HUES64 (cell line): Measurements from ENCODE around the gene CARD8.
"Not testable (repeated sequence)": the region's sequence is repeated elsewhere in the genome, so short reads cannot be mapped to it uniquely, and the experiment has no call there.

ENCODE experiments used
- H3K27ac ChIP-seq: 2 replicates; pipeline ENCODE4 v1.7.0; 2013; ENCODE audit warnings: low read depth, low read length, inconsistent platforms
- H3K27me3 ChIP-seq: 2 replicates; pipeline ENCODE4 v1.6.1; 2013; ENCODE audit warnings: mild to moderate bottlenecking, low read length; ENCODE audit not compliant: insufficient read depth
- H3K36me3 ChIP-seq: 2 replicates; pipeline ENCODE4 v1.6.1; 2013; ENCODE audit warnings: mild to moderate bottlenecking, low read length; ENCODE audit not compliant: insufficient read depth
- H3K4me1 ChIP-seq: 2 replicates; pipeline ENCODE4 v1.6.1; 2013; ENCODE audit warnings: mild to moderate bottlenecking, low read length, moderate library complexity; ENCODE audit not compliant: insufficient read depth
- H3K4me3 ChIP-seq: 2 replicates; pipeline ENCODE4 v1.5.1; 2013; ENCODE audit warnings: mild to moderate bottlenecking, low read length, moderate library complexity
- H3K9ac ChIP-seq: 2 replicates; pipeline ENCODE4 v1.6.1; 2013; ENCODE audit warnings: mild to moderate bottlenecking, low read depth, low read length
- H3K9me3 ChIP-seq: 2 replicates; pipeline ENCODE4 v1.6.1; 2013; ENCODE audit warnings: low read depth, low read length; ENCODE audit not compliant: insufficient read depth
- WGBS: fragments of 150-250, 120-280 bp; methylation state at CpG from one replicate; pipeline ENCODE4 v1.1.7; 2013; ENCODE audit warnings: missing lambda C conversion rate; 5-methylcytosine and 5-hydroxymethylcytosine counted together

The CARD8 gene

DNA sequence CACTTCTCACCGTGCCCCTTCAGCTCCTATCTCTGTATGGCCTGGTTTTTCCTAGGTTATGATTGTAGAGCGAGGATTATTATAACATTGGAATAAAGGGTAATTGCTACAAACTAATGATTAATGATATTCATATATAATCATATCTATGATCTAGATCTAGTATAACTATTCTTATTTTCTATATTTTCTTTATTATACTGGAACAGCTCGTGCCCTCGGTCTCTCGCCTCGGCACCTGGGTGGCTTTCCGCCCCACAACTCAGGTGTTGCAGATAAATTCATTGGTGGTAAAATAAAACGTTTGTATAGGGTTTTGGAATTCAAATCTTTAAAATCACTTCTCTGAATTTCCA lies 4.6 kb upstream of the CARD8 start:
- H3K4me1 ChIP-seq, H3K27ac ChIP-seq, H3K9me3 ChIP-seq, H3K4me3 ChIP-seq, H3K36me3 ChIP-seq, H3K27me3 ChIP-seq, H3K9ac ChIP-seq: not testable (repeated sequence)
- WGBS = 92% methylated on average over 4 of the region's 8 CpGs

DNA sequence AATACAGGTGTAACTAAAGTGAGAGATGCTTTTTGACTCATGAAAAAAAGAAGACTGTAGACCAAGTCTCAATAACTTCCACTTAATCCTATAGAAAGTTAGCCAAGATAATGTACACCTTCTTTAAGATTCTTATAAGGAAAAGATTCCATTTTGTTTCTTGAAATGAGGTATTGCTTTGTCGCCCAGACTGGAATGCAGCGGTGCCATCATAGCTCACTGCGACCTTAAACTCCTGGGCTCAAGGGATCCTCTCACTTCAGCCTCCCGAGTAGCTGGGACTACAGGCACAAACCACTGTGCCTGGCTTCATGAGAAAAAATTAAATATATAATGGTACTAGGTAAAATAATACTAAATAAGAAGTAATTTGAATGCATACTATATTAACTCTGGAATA lies 3.3 kb upstream of the CARD8 start:
- not testable (repeated sequence) for H3K27me3 ChIP-seq, H3K27ac ChIP-seq, H3K9me3 ChIP-seq, H3K36me3 ChIP-seq, H3K4me3 ChIP-seq, H3K9ac ChIP-seq, H3K4me1 ChIP-seq
- WGBS = 93% methylated on average over 4 of the region's 4 CpGs

DNA sequence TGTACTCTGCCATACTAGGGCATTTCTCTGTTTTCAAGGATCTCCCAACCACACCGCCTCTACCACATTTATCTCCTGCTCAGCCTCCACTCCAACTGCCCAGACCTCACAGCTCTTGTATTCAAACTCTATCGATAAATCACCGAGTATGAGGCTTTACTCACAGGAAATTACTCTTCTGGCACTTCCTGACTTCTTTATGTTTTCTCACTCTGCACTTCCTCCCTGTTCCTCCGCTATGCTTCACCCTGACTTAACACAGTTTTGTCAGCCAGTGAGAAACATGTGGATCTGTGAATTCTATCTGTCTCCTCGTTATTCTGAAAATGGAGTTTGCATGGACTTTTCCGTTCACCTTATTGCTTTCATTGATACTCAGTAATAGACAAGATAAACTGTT lies 2.6 kb upstream of the CARD8 start:
- WGBS = 90% methylated on average over 5 of the region's 6 CpGs
- Histone ChIP-seq H3K27ac (no peak overlapping the region), H3K27me3 (peaks cover 2% of the 10 kb centered on the region; the same call in 1 of the 2 replicates), H3K4me1 (no peaks in the 10 kb centered on the region), H3K36me3 (no peaks in the 10 kb centered on the region), H3K9ac (no peak overlapping the region), H3K4me3 (no peak overlapping the region), H3K9me3 (no peaks in the 10 kb centered on the region)

DNA sequence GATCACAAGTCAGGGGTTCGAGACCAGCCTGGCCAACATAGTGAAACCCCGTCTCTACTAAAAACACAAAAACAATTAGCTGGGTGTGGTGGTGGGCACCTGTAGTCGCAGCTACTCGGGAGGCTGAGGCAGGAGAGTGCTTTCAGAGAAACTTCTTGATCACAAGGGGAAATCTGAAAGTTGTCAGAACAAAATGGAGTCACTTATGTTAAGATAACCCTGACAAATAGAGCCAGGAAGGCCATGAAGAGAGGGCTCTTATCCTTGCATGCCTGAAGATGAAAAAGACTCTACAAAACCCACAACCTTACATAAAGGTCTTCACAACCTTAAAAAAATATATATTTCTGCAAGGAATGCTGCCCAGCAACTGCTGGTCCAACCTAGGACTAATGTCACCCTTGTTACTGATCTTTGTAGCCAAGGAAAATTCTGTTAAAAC lies 1.2 kb downstream of the CARD8 start:
- peaks cover 7% of the 10 kb centered on the region; the same call in 1 of the 2 replicates for H3K9me3 ChIP-seq
- 96% methylated on average over 4 of the region's 4 CpGs for whole genome bisulfite sequencing
- H3K27ac ChIP-seq = no peak overlapping the region
- peak overlapping the region; percentile 89; the same call in 1 of the 2 replicates for H3K4me3 ChIP-seq
- H3K9ac ChIP-seq = no peak overlapping the region
- H3K4me1 ChIP-seq = no peaks in the 10 kb centered on the region
- H3K27me3 ChIP-seq = peaks cover 2% of the 10 kb centered on the region; the same call in 1 of the 2 replicates
- H3K36me3 ChIP-seq = peaks cover 2% of the 10 kb centered on the region; the same call in 1 of the 2 replicates

DNA sequence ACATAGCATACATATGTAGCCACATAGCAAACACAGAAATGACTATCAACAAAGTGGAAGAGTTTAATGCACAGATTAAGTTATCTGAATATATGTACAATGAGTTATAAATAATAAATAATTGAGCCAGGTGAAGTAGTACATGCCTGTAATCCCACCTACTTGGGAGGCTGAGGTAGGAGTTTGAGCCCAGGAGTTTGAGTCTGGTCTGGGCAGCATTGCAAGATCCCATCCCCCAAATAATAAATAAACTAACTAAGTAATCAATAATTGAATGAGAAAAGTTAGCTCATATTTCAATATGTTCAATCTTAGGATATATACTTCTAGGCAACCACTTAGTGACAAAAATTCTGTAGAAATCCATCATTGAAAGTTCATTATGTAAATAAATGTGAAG lies 1.7 kb downstream of the CARD8 start:
- no peak overlapping the region for H3K9ac ChIP-seq

DNA sequence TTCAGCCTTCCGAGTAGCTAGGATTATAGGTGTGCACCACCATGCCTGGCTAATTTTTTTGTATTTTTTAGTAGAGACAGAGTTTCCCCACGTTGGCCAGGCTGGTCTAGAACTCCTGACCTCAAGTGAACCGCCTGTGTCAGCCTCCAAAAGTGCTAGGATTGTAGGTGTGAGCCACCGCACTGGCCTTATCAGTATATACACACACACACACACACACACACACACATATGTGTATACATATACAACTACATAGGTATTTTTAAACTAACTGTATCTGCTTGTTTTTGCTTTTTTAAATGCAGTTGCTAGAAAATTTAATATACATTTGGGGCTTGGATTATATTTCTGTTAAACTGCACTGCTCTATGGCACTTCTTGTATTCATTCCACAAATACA lies 3.1 kb downstream of the CARD8 start:
- WGBS = 92% methylated on average over 4 of the region's 4 CpGs
- Histone ChIP-seq H3K4me3 (no peak overlapping the region), H3K4me1 (no peaks in the 10 kb centered on the region), H3K36me3 (peaks cover 14% of the 10 kb centered on the region), H3K9me3 (peaks cover 7% of the 10 kb centered on the region; the same call in 1 of the 2 replicates), H3K27me3 (no peaks in the 10 kb centered on the region), H3K9ac (no peak overlapping the region), H3K27ac (no peak overlapping the region)

More for the DNA sequence above, 1.7 kb downstream of the CARD8 start:
- Histone ChIP-seq H3K4me1 (no peaks in the 10 kb centered on the region), H3K9me3 (peaks cover 7% of the 10 kb centered on the region; the same call in 1 of the 2 replicates), H3K36me3 (peaks cover 5% of the 10 kb centered on the region; the same call in 1 of the 2 replicates), H3K27ac (no peak overlapping the region), H3K27me3 (no peaks in the 10 kb centered on the region), H3K4me3 (no peak overlapping the region)

DNA sequence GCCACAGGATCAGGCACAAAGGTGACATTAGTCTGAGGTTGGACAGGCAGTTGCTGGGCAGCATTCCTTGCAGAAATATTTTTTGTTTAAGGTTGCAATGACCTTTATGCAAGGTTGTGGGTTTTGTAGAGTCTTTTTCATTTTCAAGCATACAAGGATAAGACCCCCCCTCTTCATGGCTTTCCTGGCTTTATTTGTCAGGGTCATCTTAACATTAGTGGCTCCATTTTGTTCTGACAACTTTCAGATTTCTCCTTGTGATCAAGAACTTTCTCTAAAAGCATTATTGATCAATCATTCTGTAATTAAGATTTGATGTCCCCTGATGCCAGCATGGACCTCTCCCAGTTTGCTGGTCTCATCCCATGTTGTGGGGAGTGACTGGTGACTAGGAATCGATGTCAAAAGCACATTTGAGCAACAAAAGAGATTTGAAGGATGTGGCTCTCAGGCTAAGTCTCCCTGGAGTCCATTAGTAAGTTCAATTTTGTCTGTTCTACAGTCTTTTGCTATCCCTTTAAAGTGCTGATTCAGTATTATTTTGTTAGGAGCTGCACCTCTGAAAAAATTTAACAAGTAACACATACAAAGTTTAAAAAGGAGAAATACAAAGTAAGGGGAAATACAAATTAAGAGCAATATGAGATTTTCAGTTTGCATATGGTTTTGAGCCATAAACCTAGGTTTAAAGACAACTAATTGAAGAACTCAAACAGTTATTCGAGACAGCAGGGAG lies 5.3 kb downstream of the CARD8 start:
- WGBS = 96% methylated on average over 2 of the region's 2 CpGs
- H3K4me1 ChIP-seq = no peaks in the 10 kb centered on the region
- no peak overlapping the region for H3K4me3 ChIP-seq

DNA sequence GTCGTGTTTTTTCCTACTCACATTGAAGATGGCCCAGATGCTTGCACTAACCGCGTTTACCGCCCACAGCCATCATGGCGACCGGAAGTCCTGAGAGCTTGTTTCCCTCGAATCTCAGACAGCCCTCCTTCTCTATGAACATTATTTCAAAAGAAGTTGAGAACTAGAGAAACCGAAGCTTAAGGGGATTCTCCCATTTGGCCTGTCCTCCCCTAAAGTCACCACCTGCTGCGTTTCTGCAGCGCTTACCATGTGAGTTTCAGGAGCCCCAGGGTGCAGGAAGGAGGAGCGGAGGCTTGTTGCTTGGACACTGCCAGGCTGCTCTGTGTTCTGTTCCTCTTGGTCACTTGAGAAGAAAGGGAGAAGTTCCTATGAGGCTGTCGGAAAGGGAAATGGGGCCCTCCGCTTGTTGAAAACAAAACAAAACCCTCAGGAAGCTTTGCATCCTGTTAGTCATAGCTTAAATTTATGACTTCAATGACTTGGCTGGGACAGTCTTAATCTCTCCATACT lies 6.2 kb downstream of the CARD8 start:
- no peaks in the 10 kb centered on the region for H3K27me3 ChIP-seq
- no peak overlapping the region for H3K9ac ChIP-seq
- no peaks in the 10 kb centered on the region for H3K4me1 ChIP-seq
- 91% methylated on average over 13 of the region's 13 CpGs for WGBS
- H3K4me3 ChIP-seq = no peak overlapping the region
- peaks cover 7% of the 10 kb centered on the region; the same call in 1 of the 2 replicates for H3K9me3 ChIP-seq
- no peak overlapping the region for H3K27ac ChIP-seq
- H3K36me3 ChIP-seq = peaks cover 21% of the 10 kb centered on the region

More for the DNA sequence above, 5.3 kb downstream of the CARD8 start:
- Histone ChIP-seq H3K36me3 (peaks cover 21% of the 10 kb centered on the region), H3K27me3 (no peaks in the 10 kb centered on the region), H3K27ac (no peak overlapping the region), H3K9me3 (peaks cover 7% of the 10 kb centered on the region; the same call in 1 of the 2 replicates), H3K9ac (no peak overlapping the region)

DNA sequence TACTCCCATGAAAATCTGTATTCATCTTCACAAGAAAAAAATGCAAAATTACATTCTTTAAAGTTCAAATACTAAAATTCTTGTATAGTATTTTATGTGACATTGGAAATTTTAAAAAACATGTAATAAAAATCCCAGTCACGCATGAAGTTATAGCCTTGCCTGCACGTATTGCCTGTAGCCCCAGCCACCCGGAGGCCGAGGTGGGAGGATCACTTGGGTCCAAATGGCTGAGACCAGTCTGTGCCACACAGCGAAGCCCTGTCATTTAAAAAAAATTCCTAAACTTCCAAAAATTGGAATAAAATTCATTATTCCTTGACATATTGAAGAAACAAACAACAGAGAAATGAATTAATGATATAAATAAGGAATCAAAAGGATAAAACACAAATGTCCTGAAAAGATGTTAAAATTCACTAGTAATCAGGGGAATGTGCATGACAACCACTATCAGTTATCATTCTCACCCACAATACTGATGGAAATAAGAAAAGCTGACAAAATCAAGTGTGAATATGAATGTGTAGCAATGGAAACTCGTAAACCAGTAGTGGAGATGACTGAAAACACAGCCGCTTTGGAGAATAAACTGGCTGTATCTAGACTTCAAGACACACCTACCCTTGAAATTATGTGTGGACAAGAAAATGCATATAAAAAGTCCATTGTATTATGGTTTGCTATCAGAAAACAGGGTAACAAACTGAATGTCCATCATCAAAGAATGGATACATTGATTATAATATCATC lies 7.5 kb downstream of the CARD8 start:
- H3K36me3 ChIP-seq = peaks cover 21% of the 10 kb centered on the region
- peaks cover 7% of the 10 kb centered on the region; the same call in 1 of the 2 replicates for H3K9me3 ChIP-seq
- H3K4me1 ChIP-seq = no peaks in the 10 kb centered on the region
- no peak overlapping the region for H3K4me3 ChIP-seq
- no peaks in the 10 kb centered on the region for H3K27me3 ChIP-seq
- no peak overlapping the region for H3K27ac ChIP-seq
- H3K9ac ChIP-seq = no peak overlapping the region
- 95% methylated on average over 7 of the region's 7 CpGs for WGBS

DNA sequence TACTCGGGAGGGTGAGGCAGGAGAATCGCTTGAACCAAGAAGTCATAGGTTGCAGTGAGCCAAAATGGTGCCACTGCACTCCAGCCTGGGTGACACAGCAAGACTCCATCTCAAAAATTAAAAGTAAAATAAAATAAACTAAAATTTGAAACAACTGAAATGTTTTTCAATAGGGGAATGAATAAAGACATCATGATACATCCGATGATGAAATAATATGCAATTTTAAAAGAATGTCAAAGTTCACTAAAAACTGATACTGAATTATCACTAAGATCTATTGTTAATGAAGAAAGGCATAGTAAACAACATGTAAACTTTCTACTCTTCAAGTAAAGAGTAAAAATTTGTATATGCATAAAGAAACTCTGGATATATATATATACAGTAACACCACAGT lies 8.5 kb downstream of the CARD8 start:
- Histone ChIP-seq H3K9me3 (no peaks in the 10 kb centered on the region), H3K4me3 (no peak overlapping the region), H3K27me3 (no peaks in the 10 kb centered on the region), H3K27ac (no peak overlapping the region), H3K36me3 (peaks cover 21% of the 10 kb centered on the region), H3K4me1 (no peaks in the 10 kb centered on the region), H3K9ac (no peak overlapping the region)
- WGBS = 89% methylated on average over 2 of the region's 3 CpGs

DNA sequence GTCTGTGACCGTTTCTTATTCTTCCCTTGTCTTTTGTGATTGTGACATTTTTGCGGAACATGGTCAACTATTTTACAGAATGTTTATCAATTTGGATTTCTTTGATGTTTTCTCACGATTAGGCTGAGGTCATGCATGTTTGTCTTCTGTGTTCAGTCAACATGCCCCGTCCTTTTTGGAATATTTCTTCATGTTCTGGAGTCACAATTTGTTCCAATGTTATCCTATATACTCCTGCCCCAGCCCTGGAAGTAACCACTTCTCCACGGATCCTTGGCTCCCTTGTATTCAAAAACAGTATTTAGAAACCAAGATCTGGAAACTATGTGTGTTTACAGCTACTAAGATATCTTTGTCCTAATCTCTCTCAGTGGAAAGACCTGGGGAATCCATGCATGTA lies 9.6 kb downstream of the CARD8 start:
- H3K9ac ChIP-seq = no peak overlapping the region
- no peaks in the 10 kb centered on the region for H3K9me3 ChIP-seq
- no peaks in the 10 kb centered on the region for H3K27me3 ChIP-seq
- WGBS = 86% methylated on average over 5 of the region's 5 CpGs
- H3K4me1 ChIP-seq = no peaks in the 10 kb centered on the region
- no peak overlapping the region for H3K27ac ChIP-seq
- H3K36me3 ChIP-seq = peaks cover 21% of the 10 kb centered on the region
- no peak overlapping the region for H3K4me3 ChIP-seq
